Fibroblast of skin of right biceps (primary cell): ENCODE results near the gene CALHM3.

Experiments
- DNase-seq: peaks from one replicate; pipeline ENCODE4 v3.0.0-alpha.2; 2013

Gene CALHM3

GRCh38 chr10:103472005-103472404 lies 7.0 kb downstream of the CALHM3 start:
- DNase-seq, result no peak

- DNase-seq, result peak; percentile 49
Observed at GRCh38 chr10:103470761-103471653, 8.0 kb downstream of the CALHM3 start.

- no peak for DNase-seq
Observed at GRCh38 chr10:103469201-103469600, 9.8 kb downstream of the CALHM3 start.

GRCh38 chr10:103467406-103467805 lies 11.6 kb downstream of the CALHM3 start:
- DNase-seq, result no peak

GRCh38 chr10:103466734-103467133 lies 12.3 kb downstream of the CALHM3 start:
- no peak for DNase-seq

- DNase-seq, result no peak
Observed at GRCh38 chr10:103465411-103466179, 13.4 kb downstream of the CALHM3 start.

- no peak for DNase-seq
Observed at GRCh38 chr10:103463499-103463898, 15.5 kb downstream of the CALHM3 start.

GRCh38 chr10:103459615-103460014 lies 19.4 kb downstream of the CALHM3 start:
- DNase-seq, result no peak

GRCh38 chr10:103458720-103459119 lies 20.3 kb downstream of the CALHM3 start, which contains the start of gene CALHM1:
Gene CALHM1 (minus strand): TSS chr10:103458900. CDS start chr10:103458751, 149 bp downstream.
- DNase-seq, result no peak

- DNase-seq, result no peak
Observed at GRCh38 chr10:103457896-103458583, 21.0 kb downstream of the CALHM3 start.

GRCh38 chr10:103457176-103457712 lies 21.8 kb downstream of the CALHM3 start:
- no peak for DNase-seq

GRCh38 chr10:103456074-103456660 lies 22.9 kb downstream of the CALHM3 start:
- DNase-seq, result no peak

GRCh38 chr10:103455235-103455634 lies 23.8 kb downstream of the CALHM3 start:
- DNase-seq, result no peak

- DNase-seq, result no peak
Observed at GRCh38 chr10:103454026-103454425, 25.0 kb downstream of the CALHM3 start.

GRCh38 chr10:103452506-103453230 lies 26.4 kb downstream of the CALHM3 start:
- no peak for DNase-seq

- DNase-seq, result peak; percentile 63
Observed at GRCh38 chr10:103451831-103452505, 27.1 kb downstream of the CALHM3 start, which contains the start of gene CALHM2. Gene CALHM2 (minus strand): TSS chr10:103452370. CDS start chr10:103449941, 2,429 bp downstream.

- DNase-seq, result peak; percentile 54
Observed at GRCh38 chr10:103451091-103451813, 27.8 kb downstream of the CALHM3 start.

GRCh38 chr10:103450201-103450695 lies 28.8 kb downstream of the CALHM3 start:
- no peak for DNase-seq

GRCh38 chr10:103449208-103450144 lies 29.6 kb downstream of the CALHM3 start:
- DNase-seq, result no peak
